ENCODE results near the gene RRN3. TPM values are rescaled to one million over a fixed set of nuclear protein-coding genes. Genes with fewer than 3 reads are reported as not detected.
"Not testable (repeated sequence)": the region's sequence is repeated elsewhere in the genome, so short reads cannot be mapped to it uniquely, and the experiment has no call there.

Gene RRN3
- total RNA-seq, 1 donor from 2014 or later = 31.5 TPM

- no peak for DNase-seq
Measured at GRCh38 chr16:15051387-15051951, 42.6 kb downstream of the RRN3 start.

- DNase-seq = not testable (repeated sequence)
Measured at GRCh38 chr16:15050440-15050839, 43.6 kb downstream of the RRN3 start.

- DNase-seq = no peak
Measured at GRCh38 chr16:15049581-15050180, 44.4 kb downstream of the RRN3 start.

- DNase-seq = no peak
Measured at GRCh38 chr16:15046692-15047376, 47.2 kb downstream of the RRN3 start.

GRCh38 chr16:15045270-15045669 lies 48.8 kb downstream of the RRN3 start:
- DNase-seq = not testable (repeated sequence)

- DNase-seq = no peak
Measured at GRCh38 chr16:15044286-15044685, 49.8 kb downstream of the RRN3 start.

GRCh38 chr16:15043344-15043743 lies 50.7 kb downstream of the RRN3 start:
- DNase-seq = no peak

GRCh38 chr16:15041271-15042004 lies 52.6 kb downstream of the RRN3 start:
- DNase-seq = no peak

- DNase-seq = no peak
Measured at GRCh38 chr16:15038689-15039088, 55.4 kb downstream of the RRN3 start.

GRCh38 chr16:15037745-15038144 lies 56.3 kb downstream of the RRN3 start:
- DNase-seq = no peak

- DNase-seq = no peak
Measured at GRCh38 chr16:15037003-15037402, 57.1 kb downstream of the RRN3 start.

GRCh38 chr16:15035163-15035729 lies 58.8 kb downstream of the RRN3 start:
- no peak for DNase-seq

- DNase-seq = no peak
Measured at GRCh38 chr16:15034266-15035162, 59.6 kb downstream of the RRN3 start.

GRCh38 chr16:15033309-15033707 lies 60.8 kb downstream of the RRN3 start:
- DNase-seq = no peak

- no peak for DNase-seq
Measured at GRCh38 chr16:15032547-15033308, 61.3 kb downstream of the RRN3 start.

GRCh38 chr16:15031586-15031985 lies 62.5 kb downstream of the RRN3 start:
- no peak for DNase-seq

GRCh38 chr16:15031179-15031578 lies 62.9 kb downstream of the RRN3 start:
- DNase-seq = no peak

GRCh38 chr16:15029749-15030148 lies 64.3 kb downstream of the RRN3 start:
- not testable (repeated sequence) for DNase-seq

- not testable (repeated sequence) for DNase-seq
Measured at GRCh38 chr16:15028801-15029698, 65.0 kb downstream of the RRN3 start.

- not testable (repeated sequence) for DNase-seq
Measured at GRCh38 chr16:15028345-15028715, 65.7 kb downstream of the RRN3 start.

Data from skin of body (tissue), 2 donors.